Adipocyte (in vitro differentiated cells): Measurements from ENCODE around the gene LHPP.

Experiments used
- DNase-seq: peaks from one replicate; pipeline ENCODE4 v3.0.0-alpha.2; 2015; ENCODE audit warnings: low read depth
- H3K27me3 ChIP-seq: replicated peaks from 2 replicates; pipeline ENCODE4 v1.7.0; 2013; ENCODE audit warnings: mild to moderate bottlenecking, low read length, moderate library complexity; ENCODE audit not compliant: control insufficient read depth, insufficient read depth
- H3K36me3 ChIP-seq: 2 replicates; pipeline ENCODE4 v1.7.0; 2013; ENCODE audit warnings: low read length, mild to moderate bottlenecking, moderate library complexity; ENCODE audit not compliant: control insufficient read depth, insufficient read depth, severe bottlenecking
- H3K4me1 ChIP-seq: 2 replicates; pipeline ENCODE4 v1.7.0; 2013; ENCODE audit warnings: mild to moderate bottlenecking, low read length, moderate library complexity; ENCODE audit not compliant: control insufficient read depth, insufficient read depth
- H3K4me3 ChIP-seq: 2 replicates; pipeline ENCODE4 v1.7.0; 2013; ENCODE audit warnings: mild to moderate bottlenecking, low read length, moderate library complexity
- H3K9ac ChIP-seq: 2 replicates; pipeline ENCODE4 v1.7.0; 2013; ENCODE audit warnings: mild to moderate bottlenecking, low read length, moderate library complexity
- H3K9me3 ChIP-seq: 2 replicates; pipeline ENCODE4 v1.7.0; 2013; ENCODE audit warnings: mild to moderate bottlenecking, low read length, moderate library complexity; ENCODE audit not compliant: control insufficient read depth

LHPP gene

DNA sequence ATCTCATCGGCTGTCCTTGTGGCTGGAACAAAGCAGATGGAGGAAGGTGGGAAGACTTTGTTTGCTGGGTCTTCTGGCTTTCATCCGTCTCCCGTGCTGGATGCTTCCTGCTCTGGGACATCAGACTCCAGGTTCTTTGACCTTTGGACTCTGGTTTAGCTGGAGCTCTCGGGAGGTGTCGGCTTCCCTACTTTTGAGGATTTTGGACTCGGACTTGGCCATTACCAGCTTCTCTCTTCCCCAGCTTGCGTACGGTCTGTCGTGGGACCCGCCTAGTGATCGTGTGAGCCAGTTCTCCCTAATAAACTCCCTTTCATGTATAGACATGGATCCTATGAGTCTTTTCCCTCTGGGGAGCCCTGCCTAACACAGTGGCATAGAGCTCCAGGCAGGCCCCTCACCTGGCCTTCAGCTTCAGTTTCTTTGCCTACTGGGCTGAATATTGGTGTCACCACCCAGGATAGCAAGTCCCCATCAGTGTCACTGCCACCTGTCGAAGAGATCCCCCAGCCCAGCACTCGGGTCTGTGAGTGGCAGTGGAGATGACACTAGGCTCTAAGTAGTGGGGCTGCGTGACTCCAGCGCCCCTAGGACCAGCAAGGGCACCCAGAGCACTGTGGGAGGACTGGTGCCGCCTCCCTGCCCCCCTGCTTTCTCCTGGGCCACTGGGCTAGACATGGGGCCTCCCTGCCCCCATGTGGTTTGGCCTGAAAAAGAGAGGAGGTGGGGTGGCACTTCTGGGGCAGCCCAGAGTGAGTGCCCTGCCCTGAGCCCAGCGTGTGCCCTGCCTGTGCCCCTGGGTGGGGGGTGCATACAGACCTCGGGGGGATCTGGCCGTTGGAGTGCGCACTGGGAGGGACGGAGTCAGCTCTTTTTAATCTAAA, 135.6 kb downstream of the LHPP start:
- H3K4me3 ChIP-seq = no peak overlapping the region
- H3K9ac ChIP-seq = no peak overlapping the region
- no peaks in the 10 kb centered on the region for H3K36me3 ChIP-seq
- H3K9me3 ChIP-seq = peaks cover 3% of the 10 kb centered on the region
- no peak for DNase-seq
- H3K4me1 ChIP-seq = no peaks in the 10 kb centered on the region
- H3K27me3 ChIP-seq = no peaks in the 10 kb centered on the region

DNA sequence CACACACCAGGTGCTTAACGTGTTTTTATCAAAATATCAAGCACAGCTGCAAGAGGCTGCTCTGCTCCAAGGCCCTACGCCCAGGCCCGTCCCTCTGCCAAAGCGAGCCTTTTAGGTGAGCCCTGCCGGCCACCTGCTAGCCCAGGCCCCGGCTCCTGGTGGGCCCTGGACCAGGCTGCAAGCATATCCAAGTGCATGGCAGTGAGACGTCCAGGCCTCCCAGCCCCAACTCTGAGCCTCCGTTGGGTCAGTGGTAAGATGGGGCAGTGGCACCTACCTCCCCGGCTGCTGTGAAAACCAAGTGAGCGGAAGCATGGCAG, 136.2 kb downstream of the LHPP start:
- H3K4me3 ChIP-seq = no peak overlapping the region
- no peaks in the 10 kb centered on the region for H3K4me1 ChIP-seq
- no peaks in the 10 kb centered on the region for H3K36me3 ChIP-seq
- H3K9ac ChIP-seq = no peak overlapping the region
- no peaks in the 10 kb centered on the region for H3K9me3 ChIP-seq
- H3K27me3 ChIP-seq = no peaks in the 10 kb centered on the region
- DNase-seq = no peak

DNA sequence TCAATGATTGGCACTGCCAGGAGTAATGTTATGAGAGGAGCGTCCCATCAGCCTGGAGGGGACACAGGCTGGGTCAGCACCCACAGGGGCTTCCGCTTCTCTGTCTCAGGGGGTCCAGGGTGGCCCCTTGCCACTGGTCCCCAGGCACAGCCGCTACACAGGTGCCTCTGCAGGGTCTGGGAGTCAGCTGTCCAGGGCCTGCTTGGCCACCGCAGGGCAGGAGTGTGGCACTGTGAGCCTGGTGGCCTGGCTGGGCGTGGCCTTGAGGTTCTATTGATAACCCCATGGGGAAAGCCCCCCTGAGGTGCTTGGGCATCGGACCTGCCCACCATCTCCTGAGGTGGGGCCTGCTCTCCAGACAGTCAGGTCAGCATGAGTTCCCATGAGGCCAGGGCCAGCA, 136.6 kb downstream of the LHPP start:
- Histone ChIP-seq H3K36me3 (no peaks in the 10 kb centered on the region), H3K4me3 (no peak overlapping the region), H3K27me3 (no peaks in the 10 kb centered on the region), H3K9me3 (no peaks in the 10 kb centered on the region), H3K9ac (no peak overlapping the region), H3K4me1 (no peaks in the 10 kb centered on the region)
- no peak for DNase-seq

DNA sequence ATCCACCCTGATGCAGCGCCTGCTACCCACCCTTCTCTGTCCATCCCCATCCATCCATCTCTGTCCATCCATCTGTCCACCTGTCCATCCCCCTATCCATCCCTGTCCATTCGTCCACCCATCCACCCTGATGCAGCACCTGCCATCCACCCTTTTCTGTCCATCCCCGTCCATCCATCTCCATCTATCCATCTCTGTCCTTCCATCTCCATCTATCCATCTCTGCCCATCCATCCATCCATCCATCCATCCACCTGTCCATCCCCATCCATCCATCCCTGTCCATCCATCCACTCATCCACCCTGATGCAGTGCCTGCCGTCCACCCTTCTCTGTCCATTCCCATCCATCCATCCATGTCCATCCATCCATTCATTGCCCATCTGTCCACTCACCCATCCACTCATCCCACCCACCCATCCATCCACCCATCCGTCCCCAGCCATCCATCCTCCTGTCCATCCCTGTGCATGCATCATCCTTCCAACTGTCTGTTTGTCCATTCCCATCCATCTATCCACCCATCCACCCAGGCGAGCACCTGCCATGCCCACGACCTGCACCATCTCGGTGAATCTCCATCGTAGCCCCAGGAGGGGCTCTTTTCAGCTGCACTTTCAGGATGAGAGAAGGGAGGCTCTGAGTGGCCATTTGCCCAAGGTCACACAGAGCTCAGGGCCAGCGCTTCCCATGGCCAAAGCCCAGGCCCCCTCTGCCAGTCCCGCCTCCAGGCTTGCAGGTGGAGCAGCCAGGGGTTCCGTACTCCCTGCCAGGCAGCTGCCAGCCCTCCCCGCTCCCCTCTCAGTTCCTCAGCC, 137.4 kb downstream of the LHPP start:
- Histone ChIP-seq H3K27me3 (no peaks in the 10 kb centered on the region), H3K9ac (no peak overlapping the region), H3K9me3 (no peaks in the 10 kb centered on the region), H3K36me3 (no peaks in the 10 kb centered on the region), H3K4me1 (no peaks in the 10 kb centered on the region), H3K4me3 (no peak overlapping the region)
- no peak for DNase-seq

DNA sequence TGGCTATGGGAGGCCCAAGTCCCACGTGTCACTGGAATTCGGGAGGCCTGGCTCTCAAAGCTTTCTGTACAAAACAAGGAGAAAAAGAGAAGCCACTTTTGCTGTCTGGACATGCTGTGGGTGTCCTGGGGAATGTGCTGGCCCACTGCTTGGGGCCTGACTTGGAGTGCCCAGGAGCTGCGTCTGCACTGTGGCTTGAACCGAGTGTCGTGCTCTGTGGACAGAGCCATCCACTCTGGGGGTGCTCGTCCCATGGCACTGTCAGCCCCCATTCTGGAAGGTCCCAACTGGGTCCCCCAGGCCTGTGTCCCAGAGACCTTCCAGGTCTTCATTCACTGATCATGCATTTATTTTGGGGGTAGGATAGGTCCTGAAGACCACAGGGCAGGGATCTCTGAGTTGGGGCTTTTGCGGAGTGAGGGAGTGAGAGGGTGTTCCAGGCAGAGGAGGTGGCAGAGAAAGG, 138.0 kb downstream of the LHPP start:
- Histone ChIP-seq H3K9me3 (no peaks in the 10 kb centered on the region), H3K27me3 (no peaks in the 10 kb centered on the region), H3K4me1 (no peaks in the 10 kb centered on the region), H3K36me3 (no peaks in the 10 kb centered on the region), H3K9ac (no peak overlapping the region), H3K4me3 (no peak overlapping the region)
- no peak for DNase-seq

DNA sequence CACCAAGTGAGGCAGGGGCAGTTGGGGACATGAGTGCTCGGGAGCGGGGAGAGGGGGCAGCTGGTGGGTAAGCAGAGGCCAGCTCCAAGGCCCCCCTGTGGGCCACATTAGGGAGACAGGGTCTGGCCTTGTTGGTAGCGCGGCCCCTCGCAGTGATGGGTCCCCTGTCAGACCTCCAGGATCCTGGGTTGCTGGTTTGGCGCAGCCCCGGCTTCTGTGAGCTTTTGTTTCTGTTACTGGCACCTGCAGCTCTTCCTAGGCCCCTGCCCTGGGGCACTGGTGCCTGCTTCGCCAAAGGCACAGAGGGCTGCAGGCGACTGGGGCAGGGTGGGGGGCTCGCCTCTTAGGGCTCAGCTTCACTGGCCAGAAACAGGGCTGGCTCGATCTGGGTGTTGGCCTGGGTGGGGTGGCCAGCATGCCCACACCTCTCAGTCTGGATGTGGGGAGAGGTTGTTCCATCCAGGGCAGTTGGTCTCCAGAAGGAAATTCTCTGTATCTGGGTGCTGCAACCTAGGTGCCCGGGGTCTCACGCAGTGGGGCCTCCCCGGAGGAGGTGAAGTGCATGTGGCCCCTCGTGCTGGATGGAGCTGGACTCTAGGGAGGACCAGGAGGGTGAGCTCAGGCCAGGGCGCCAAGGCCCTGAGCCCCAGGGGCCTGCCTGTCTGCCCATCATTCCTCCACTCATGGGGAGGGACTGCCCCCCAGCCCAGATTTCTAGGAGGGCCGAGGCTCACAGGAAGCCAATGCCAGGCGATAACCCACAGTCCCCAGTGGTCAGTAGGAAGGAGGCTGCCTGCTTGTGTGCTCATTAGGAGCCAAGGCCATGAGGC, 138.6 kb downstream of the LHPP start:
- no peaks in the 10 kb centered on the region for H3K4me1 ChIP-seq
- no peaks in the 10 kb centered on the region for H3K36me3 ChIP-seq
- no peak for DNase-seq

DNA sequence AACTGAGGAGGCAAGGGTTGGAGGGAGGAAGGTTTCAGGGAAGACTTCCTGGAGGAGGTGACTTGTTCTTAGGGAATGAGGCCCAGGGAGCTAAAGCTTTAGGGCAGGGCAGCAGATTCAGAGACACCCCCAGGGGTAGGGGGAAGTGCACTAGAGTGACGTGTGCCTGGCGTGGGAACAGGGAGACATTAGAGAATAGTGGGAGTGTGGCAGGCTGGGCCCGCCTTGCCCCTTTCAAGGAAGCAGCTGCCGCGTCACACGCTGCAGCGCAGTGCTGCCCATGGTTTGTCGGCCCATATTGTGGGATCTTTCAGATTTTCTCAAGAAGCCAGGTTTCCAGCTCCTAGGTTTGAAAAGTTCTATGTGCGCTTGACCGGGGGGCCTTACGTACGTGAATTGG, 139.4 kb downstream of the LHPP start:
- Histone ChIP-seq H3K4me3 (no peak overlapping the region), H3K9me3 (no peaks in the 10 kb centered on the region), H3K27me3 (no peaks in the 10 kb centered on the region), H3K4me1 (no peaks in the 10 kb centered on the region), H3K36me3 (no peaks in the 10 kb centered on the region), H3K9ac (no peak overlapping the region)
- no peak for DNase-seq

More for the DNA sequence above, 138.6 kb downstream of the LHPP start:
- Histone ChIP-seq H3K27me3 (no peaks in the 10 kb centered on the region), H3K9me3 (no peaks in the 10 kb centered on the region), H3K4me3 (no peak overlapping the region), H3K9ac (no peak overlapping the region)

DNA sequence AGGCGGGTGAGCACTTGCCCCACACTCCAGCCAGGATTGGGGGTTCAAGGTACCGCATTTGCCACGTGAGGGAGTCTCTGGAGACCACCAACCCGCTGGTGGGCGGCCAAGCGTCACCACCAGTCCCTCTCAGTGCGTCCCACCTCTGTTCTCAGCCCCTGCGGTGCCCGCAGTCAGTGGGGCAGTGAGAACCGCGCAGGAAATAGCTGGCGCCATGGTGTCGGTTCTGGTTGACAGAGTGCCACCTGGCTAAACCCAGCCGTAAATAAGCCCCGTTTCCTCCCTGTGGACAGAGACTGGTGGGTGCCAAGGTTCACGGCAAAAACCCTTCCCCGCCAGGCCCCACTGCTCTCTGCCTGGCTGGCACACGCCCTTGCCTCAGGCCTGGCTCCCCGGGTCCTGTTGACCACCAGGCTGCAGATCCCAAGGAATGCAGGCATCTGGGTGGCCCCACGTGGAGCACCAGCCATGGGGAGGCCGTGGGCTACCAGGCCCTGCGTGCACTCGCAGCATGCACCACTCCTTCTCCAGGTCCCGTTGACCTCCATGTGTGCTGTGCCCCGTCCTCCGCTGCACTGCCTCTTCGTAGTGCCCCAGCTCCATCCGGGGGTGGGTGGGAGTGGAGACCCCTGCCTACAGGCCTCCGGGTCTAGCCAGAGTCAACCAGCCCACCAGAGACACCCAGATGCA, 140.0 kb downstream of the LHPP start:
- no peaks in the 10 kb centered on the region for H3K36me3 ChIP-seq

DNA sequence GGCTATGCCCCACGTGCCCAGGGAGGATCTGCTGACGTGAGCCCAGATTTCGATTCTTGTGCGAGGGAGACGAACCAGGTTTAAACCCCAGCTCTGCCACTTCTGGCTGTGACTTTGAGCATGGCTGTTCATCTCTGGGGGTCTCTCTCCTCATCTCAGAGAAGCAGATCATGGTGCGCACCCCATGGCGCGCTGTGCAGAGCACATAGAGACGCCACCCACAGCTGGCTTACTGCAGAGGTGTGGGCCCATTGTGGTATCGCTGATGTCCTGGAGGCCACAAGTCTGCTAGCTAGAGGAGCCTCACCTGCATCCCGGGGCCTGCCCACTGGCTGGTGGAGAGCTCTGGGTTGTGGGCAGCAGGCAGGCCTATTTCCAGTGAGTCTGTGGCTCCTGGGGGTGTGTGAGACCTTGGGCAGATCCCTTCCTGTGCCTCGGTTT, 140.5 kb downstream of the LHPP start:
- Histone ChIP-seq H3K9me3 (no peaks in the 10 kb centered on the region), H3K27me3 (no peaks in the 10 kb centered on the region), H3K36me3 (no peaks in the 10 kb centered on the region), H3K4me3 (no peak overlapping the region), H3K9ac (no peak overlapping the region), H3K4me1 (no peaks in the 10 kb centered on the region)
- DNase-seq = no peak

More for the DNA sequence above, 140.0 kb downstream of the LHPP start:
- Histone ChIP-seq H3K4me3 (no peak overlapping the region), H3K27me3 (no peaks in the 10 kb centered on the region), H3K4me1 (no peaks in the 10 kb centered on the region), H3K9ac (no peak overlapping the region), H3K9me3 (no peaks in the 10 kb centered on the region)
- no peak for DNase-seq

DNA sequence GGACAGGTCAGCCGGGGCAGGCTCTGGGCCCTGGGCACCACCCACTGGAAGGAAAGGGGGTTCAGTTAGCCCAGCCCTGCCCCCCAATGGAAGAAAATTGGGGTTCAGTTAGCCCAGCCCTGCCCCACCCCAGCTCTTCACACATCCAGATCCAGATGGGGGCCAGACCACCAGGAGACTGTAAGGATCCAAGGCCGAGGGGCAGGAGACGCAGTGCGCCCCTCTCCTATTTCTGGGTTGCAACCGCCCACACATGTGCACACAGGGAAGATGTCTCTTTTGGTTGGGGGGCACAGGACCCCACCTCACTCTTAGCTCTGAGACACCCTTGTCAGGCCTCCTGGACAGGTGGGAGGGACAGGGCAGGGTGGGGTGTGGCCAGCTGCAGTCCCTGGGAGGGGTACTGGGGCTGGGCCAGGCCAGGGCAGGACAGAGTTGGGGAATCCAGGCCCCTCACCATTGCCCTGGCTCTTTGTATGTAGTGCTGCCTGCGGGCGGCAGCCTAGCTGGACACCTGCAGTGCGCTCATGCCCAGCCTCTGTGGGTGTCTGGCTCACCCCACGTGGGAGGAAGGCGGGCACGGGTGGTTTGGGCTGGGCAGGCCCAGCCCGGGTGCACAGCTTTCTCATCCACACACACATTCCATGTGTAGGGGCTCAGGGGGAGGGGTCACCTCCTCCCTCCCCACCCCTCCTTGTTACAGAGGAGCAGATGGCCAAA, 141.2 kb downstream of the LHPP start:
- H3K36me3 ChIP-seq = no peaks in the 10 kb centered on the region
- no peak overlapping the region for H3K4me3 ChIP-seq
- H3K9ac ChIP-seq = no peak overlapping the region
- no peaks in the 10 kb centered on the region for H3K9me3 ChIP-seq
- no peaks in the 10 kb centered on the region for H3K4me1 ChIP-seq
- no peak for DNase-seq
- no peaks in the 10 kb centered on the region for H3K27me3 ChIP-seq
